Activated gamma-delta T cell treated with Interleukin-2 at 50 U/mL for 16 hours (primary cell): ENCODE data around the gene PLCB1.
"Not testable (repeated sequence)": the region's sequence is repeated elsewhere in the genome, so short reads cannot be mapped to it uniquely, and the experiment has no call there.

Experiments used
- DNase-seq: peaks from one replicate; pipeline ENCODE4 v3.0.0-alpha.2; 2020

Gene PLCB1

GRCh38 chr20:8805737-8806442 lies 673.8 kb downstream of the PLCB1 start:
- DNase-seq: no peak

- DNase-seq: no peak
Observed at GRCh38 chr20:8807480-8808201, 675.6 kb downstream of the PLCB1 start.

- DNase-seq: no peak
Observed at GRCh38 chr20:8808202-8808535, 676.1 kb downstream of the PLCB1 start.

- no peak for DNase-seq
Observed at GRCh38 chr20:8809107-8809953, 677.3 kb downstream of the PLCB1 start.

- DNase-seq: no peak
Observed at GRCh38 chr20:8811801-8812594, 679.9 kb downstream of the PLCB1 start.

GRCh38 chr20:8812817-8813216 lies 680.8 kb downstream of the PLCB1 start:
- no peak for DNase-seq

GRCh38 chr20:8815208-8815607 lies 683.1 kb downstream of the PLCB1 start:
- DNase-seq: no peak

GRCh38 chr20:8829256-8829655 lies 697.2 kb downstream of the PLCB1 start:
- DNase-seq: no peak

GRCh38 chr20:8834294-8834693 lies 702.2 kb downstream of the PLCB1 start:
- DNase-seq: not testable (repeated sequence)

GRCh38 chr20:8834851-8835250 lies 702.8 kb downstream of the PLCB1 start:
- DNase-seq: no peak

GRCh38 chr20:8837396-8837795 lies 705.3 kb downstream of the PLCB1 start:
- DNase-seq: no peak

GRCh38 chr20:8842525-8842924 lies 710.5 kb downstream of the PLCB1 start:
- no peak for DNase-seq

GRCh38 chr20:8844179-8844578 lies 712.1 kb downstream of the PLCB1 start:
- no peak for DNase-seq

GRCh38 chr20:8849990-8850389 lies 717.9 kb downstream of the PLCB1 start:
- no peak for DNase-seq

- DNase-seq: no peak
Observed at GRCh38 chr20:8851446-8851845, 719.4 kb downstream of the PLCB1 start.

GRCh38 chr20:8851919-8852318 lies 719.9 kb downstream of the PLCB1 start:
- not testable (repeated sequence) for DNase-seq

GRCh38 chr20:8853211-8853610 lies 721.1 kb downstream of the PLCB1 start:
- DNase-seq: not testable (repeated sequence)

- no peak for DNase-seq
Observed at GRCh38 chr20:8853805-8854338, 721.8 kb downstream of the PLCB1 start.

GRCh38 chr20:8854571-8854970 lies 722.5 kb downstream of the PLCB1 start:
- DNase-seq: no peak

- no peak for DNase-seq
Observed at GRCh38 chr20:8855315-8855714, 723.2 kb downstream of the PLCB1 start.

GRCh38 chr20:8856668-8857067 lies 724.6 kb downstream of the PLCB1 start:
- DNase-seq: no peak

- no peak for DNase-seq
Observed at GRCh38 chr20:8858181-8858787, 726.2 kb downstream of the PLCB1 start.
